Right lobe of liver (tissue), 6 donors: Measurements from ENCODE around the gene ANKRD9. TPM values are rescaled to one million over a fixed set of nuclear protein-coding genes. Genes with fewer than 3 reads are reported as not detected.

ENCODE experiments used
- ATAC-seq, 4 donors: fragments of 200-7000 bp; cut with Tn5 transposase; one replicate each; pipeline ENCODE4 v1.9.1; 2020; ENCODE audit warnings: mild to moderate bottlenecking in 4 of 4, moderate library complexity in 4 of 4
- DNase-seq, 3 donors: peaks; one replicate each; pipeline ENCODE4 v3.0.0-alpha.2; 2020
- H3K27ac ChIP-seq, 3 donors: fragments of 200-600 bp; one replicate each; pipeline ENCODE4 v1.8.0; 2022
- H3K27me3 ChIP-seq, 2 donors: fragments of 200-600 bp; one replicate each; pipeline ENCODE4 v1.8.0; 2022
- H3K36me3 ChIP-seq, 4 donors: fragments of 200-600 bp; sonication (generic) in 1 of 4; one replicate each; pipeline versions ENCODE4 v1.5.1 to v1.8.0; 2017 to 2022; ENCODE audit warnings: control low read depth in 1 of 4
- H3K4me1 ChIP-seq, 4 donors: fragments of 200-600 bp; sonication (generic) in 1 of 4; one replicate each; pipeline versions ENCODE4 v1.5.1 to v1.8.0; 2017 to 2022; ENCODE audit warnings: control low read depth in 1 of 4
- H3K4me3 ChIP-seq, 3 donors: fragments of 200-600 bp; one replicate each; pipeline ENCODE4 v1.8.0; 2022
- H3K9me3 ChIP-seq, 4 donors: fragments of 200-600 bp; sonication (generic) in 1 of 4; one replicate each; pipeline versions ENCODE4 v1.5.1 to v1.8.0; 2017 to 2022; ENCODE audit warnings: control low read depth in 1 of 4
- CTCF ChIP-seq, 4 donors: fragments of 200-600 bp in 3 of 4; fragments of 450-650 bp in 1 of 4; IDR thresholded peaks; one replicate each; pipeline versions ENCODE4 v1.5.1 to v1.8.0; 2016 to 2022; ENCODE audit warnings: antibody characterized with exemption in 4 of 4, mild to moderate bottlenecking in 2 of 4
- POLR2A ChIP-seq: fragments of 450-650 bp; IDR thresholded peaks from one replicate; pipeline ENCODE4 v1.6.1; 2017; ENCODE audit warnings: antibody characterized with exemption, mild to moderate bottlenecking
- WGBS: methylation state at CpG from one replicate; pipeline ENCODE4 v1.1.6; 2018; ENCODE audit warnings: low coverage, low lambda C conversion rate; ENCODE audit not compliant: insufficient coverage; ENCODE audit errors: missing lambda C conversion rate; 5-methylcytosine and 5-hydroxymethylcytosine counted together
- intact Hi-C, 2 donors: fragments of 100-400 bp; cut with DNase I; formaldehyde crosslinking; loops; one replicate each; pipeline versions ENCODE4 v1.11.2 to v1.14.1; 2022
- total RNA-seq, 6 experiments: library from RNA; depleted of rRNA in 2 of 6; stranded (reverse); fragments of >200 nt in 2 of 6; fragmentation: NEBNext Ultra II Directional in 3 of 6; extraction: Animal tissue kit (Norgen Biotek cat#: 25700) in 3 of 6; gene quantifications; one replicate each; pipeline versions ENCODE4 v1.1.0 to v1.2.4, GENCODE V29; 2016 to 2023
- donor health status: DM: no; HTN: yes; CAD: no.
- donor health status: DM: no; HTN: no; CAD: no.
- donor health status: DM: no; HTN: no; CAD: no.
- donor health status: DM: no; HTN: yes; CAD: no.
- donor health status: DM: no; HTN: yes; CAD: no.

The ANKRD9 gene
- total RNA-seq, 6 experiments from 2014 or later: 7.5 to 33.8 (median 8.9) TPM

- ATAC-seq (no peak), DNase-seq (no peak)
- TF ChIP-seq POLR2A (no peak), CTCF (IDR thresholded peaks at IDR 0.05) (no peak)
- no peaks in the 10 kb centered on the region for H3K9me3 ChIP-seq
- intact Hi-C loops: no loop called here
- peaks cover 0 to 8% (median 0%) of the 10 kb centered on the region in 4 donors for H3K36me3 ChIP-seq
- no peaks in the 10 kb centered on the region for H3K4me1 ChIP-seq
- no peak overlapping the region for H3K27ac ChIP-seq
- no peaks in the 10 kb centered on the region for H3K27me3 ChIP-seq
- 90% methylated on average over 4 of the region's 26 CpGs for WGBS
- H3K4me3 ChIP-seq: no peak overlapping the region
Observed at GRCh38 chr14:102495491-102496330, 13.9 kb downstream of the ANKRD9 start.

GRCh38 chr14:102493585-102493984 is 16.0 kb downstream of the ANKRD9 start:
- Histone ChIP-seq H3K27me3 (no peaks in the 10 kb centered on the region), H3K4me1 (no peaks in the 10 kb centered on the region), H3K27ac (no peak overlapping the region), H3K4me3 (no peak overlapping the region), H3K9me3 (no peaks in the 10 kb centered on the region), H3K36me3 (peaks cover 0 to 7% (median 0%) of the 10 kb centered on the region in 4 donors)
- ATAC-seq (no peak), DNase-seq (peak in 2 of 3 donors; percentile 7 to 25)
- intact Hi-C loops: no loop called here
- no peak for TF ChIP-seq POLR2A
- no peak for TF ChIP-seq CTCF (IDR thresholded peaks at IDR 0.05)
- WGBS: 100% methylated on average over 2 of the region's 15 CpGs

GRCh38 chr14:102493096-102493495 is 16.5 kb downstream of the ANKRD9 start:
- H3K27me3 ChIP-seq: no peaks in the 10 kb centered on the region
- ATAC-seq (no peak), DNase-seq (peak in 2 of 3 donors; percentile 9 to 46)
- intact Hi-C loops: no loop called here
- H3K4me3 ChIP-seq: no peak overlapping the region
- H3K4me1 ChIP-seq: no peaks in the 10 kb centered on the region
- no peak overlapping the region for H3K27ac ChIP-seq
- H3K36me3 ChIP-seq: peaks cover 0 to 3% (median 0%) of the 10 kb centered on the region in 4 donors
- no peaks in the 10 kb centered on the region for H3K9me3 ChIP-seq
- TF ChIP-seq POLR2A: no peak
- TF ChIP-seq CTCF (IDR thresholded peaks at IDR 0.05): no peak
- 61% methylated on average over 3 of the region's 15 CpGs for WGBS

- TF ChIP-seq POLR2A (no peak), CTCF (IDR thresholded peaks at IDR 0.05) (no peak)
- Histone ChIP-seq H3K9me3 (no peaks in the 10 kb centered on the region), H3K4me1 (no peaks in the 10 kb centered on the region), H3K27me3 (no peaks in the 10 kb centered on the region), H3K27ac (no peak overlapping the region), H3K4me3 (no peak overlapping the region), H3K36me3 (no peaks in the 10 kb centered on the region)
- no peak for ATAC-seq
- intact Hi-C loops: no loop called here
- peak in 2 of 3 donors; percentile 16 to 29 for DNase-seq
- WGBS: 96% methylated on average over 4 of the region's 17 CpGs
Observed at GRCh38 chr14:102492531-102492910, 17.1 kb downstream of the ANKRD9 start.
